Renal cortex interstitium (tissue), 11 donors: ENCODE results near the gene CCDC152. TPM values are rescaled to one million over a fixed set of nuclear protein-coding genes. Genes with fewer than 3 reads are reported as not detected.
A peak's percentile ranks its signal among the peaks of the same experiment; 100 is the strongest.

Experiments
- DNase-seq, 11 donors: peaks; one replicate each; pipeline ENCODE4 v3.0.0-alpha.2; 2013; ENCODE audit warnings: low read depth in 9 of 11, low spot score in 4 of 11; ENCODE audit errors: extremely low read depth in 1 of 11
- polyA plus RNA-seq, 3 donors: library from polyadenylated mRNA; unstranded; fragments of 120-200 nt; gene quantifications; one replicate each; pipeline ENCODE4 v1.2.1, GENCODE V29; 2013; ENCODE audit not compliant: insufficient read length in 3 of 3

CCDC152 gene
- polyA plus RNA-seq, 3 donors = 10.5 to 21.5 (median 15.7) TPM

DNA sequence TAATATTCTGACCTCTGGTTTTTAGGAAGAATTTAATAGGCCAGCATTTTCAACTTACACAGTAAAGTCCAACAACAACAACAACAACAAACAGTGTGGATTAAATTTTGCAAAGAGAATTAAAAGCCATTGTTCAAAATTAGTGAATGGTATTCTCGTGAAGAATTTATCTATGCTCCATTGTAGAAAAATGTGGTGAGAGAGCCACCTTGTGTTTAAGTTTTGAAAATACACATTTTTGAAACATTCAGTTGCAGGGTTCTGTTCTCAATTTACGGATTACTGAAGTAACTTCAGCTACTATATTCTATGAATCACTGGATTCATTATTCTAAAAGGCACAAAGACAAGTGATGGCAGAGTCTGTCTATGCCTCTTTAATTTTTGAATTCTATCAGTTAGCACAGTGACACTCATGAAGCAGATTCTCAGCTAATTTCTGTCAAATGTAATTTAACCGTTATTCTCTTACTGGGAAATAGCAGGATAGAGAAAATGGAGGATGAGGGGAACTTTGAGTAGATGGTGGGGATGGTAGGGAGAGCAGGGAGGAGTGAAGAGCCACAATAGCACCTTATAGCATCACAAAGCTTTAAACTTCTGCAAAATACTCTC is 11.0 kb downstream of the CCDC152 start:
- DNase-seq = peak in 3 of 11 donors; percentile 0 to 24 (median 14)

GRCh38 chr5:42768106-42768504 is 11.5 kb downstream of the CCDC152 start:
- DNase-seq = no peak

DNA sequence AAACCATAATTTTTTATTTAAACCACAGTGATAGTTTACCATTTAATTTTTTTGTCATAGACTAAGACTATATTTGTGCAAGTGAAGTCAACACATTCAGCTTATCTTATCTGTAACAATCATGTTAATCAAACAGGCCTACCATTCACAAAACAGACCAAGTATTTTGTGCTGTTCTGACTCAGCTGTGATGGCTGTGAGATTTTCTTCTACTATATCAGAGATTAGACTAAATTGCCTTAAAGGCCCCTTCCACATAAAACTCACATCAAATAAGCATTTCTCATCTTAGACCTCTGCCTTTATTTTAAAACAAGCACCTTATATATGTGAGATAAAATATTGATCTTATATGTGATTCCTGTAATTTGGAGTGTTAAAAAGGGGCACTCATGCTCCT is 13.4 kb downstream of the CCDC152 start:
- no peak for DNase-seq

DNA sequence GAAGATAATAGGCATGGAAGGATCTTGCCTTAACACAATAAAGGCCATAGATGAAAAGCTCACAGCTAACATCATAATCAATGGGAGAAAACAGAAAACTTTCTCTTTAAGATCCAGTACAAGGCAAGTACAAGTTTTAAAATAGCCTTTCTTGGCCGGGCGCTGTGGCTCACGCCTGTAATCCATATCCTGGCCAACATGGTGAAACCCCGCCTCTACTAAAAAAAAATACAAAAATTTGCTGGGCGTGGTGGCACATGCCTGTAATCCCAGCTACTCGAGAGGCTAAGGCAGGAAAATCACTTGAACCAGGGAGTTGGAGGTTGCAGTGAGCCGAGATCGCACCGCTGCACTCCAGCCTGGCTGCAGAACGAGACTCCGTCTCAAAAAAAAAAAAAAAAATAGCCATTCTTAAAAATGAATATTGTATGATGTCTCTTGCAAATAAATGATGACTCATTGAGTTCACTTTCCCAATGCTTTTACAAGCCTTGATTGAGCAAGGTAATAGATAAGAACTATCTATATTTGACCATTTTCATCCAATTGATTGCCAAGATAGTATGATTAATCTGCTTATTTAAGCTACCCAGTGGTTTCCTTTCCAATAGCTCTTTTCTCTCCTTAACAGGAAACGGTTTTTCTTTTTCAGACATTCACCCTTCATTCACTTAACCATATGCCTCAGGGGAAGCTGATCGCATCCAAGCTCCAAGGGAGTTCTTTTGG is 15.8 kb downstream of the CCDC152 start:
- DNase-seq = no peak

DNA sequence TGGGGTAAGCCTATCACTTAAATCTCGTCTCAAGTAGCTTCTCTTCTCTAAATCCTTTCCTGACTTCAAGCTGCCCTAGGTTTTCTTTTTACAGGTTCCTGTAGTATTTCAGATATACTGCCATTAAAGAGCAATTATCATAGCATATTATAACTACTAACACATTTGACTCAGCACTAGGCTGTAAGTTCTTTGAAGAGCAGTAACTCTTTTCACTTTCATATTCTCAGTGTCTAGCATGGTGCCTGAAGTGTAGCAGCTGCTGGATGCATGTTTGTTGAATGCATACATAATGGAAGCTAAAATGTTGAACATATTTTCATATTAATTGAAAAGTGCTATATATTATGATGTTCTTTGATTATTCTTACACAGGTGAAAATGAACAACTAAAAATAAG is 22.5 kb downstream of the CCDC152 start:
- DNase-seq = no peak

GRCh38 chr5:42781584-42781983 is 25.0 kb downstream of the CCDC152 start:
- no peak for DNase-seq

DNA sequence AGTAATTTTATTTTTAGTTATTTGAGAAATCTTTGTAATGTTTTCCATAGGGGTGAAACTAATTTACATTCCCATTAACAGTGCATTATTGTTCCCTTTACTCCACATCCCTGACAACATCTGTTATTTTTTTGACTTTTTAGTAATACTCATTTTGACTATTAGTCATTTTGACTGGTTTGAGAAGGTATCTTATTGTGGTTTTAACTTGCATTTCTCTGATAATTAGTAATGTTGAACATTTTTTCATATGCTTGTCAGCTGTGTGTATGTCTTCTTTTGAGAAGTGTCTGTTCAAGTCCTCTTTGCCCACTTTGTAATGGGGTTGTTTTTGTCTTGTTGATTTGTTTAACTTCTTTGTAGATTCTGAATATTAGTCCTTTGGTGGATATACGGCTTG is 27.5 kb downstream of the CCDC152 start:
- no peak for DNase-seq

DNA sequence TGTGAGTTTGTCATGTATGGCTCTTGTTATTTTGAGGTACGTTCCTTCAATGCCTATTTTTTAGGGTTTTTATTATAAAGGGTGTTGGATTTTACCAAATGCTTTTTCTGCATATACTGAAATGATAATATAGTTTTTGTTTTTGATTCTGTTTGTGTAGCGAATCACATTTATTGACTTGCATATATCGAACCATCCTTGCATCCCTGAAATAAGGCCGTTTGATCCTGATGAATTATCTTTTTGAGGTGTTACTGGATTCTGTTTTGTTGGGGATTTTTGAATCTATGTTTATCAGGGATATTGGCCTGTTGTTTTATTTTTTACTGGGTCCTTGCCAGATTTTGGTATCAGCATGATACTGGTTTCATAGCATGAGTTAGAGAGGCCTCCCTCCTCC is 29.1 kb downstream of the CCDC152 start:
- DNase-seq = no peak

GRCh38 chr5:42787073-42787472 is 30.5 kb downstream of the CCDC152 start:
- DNase-seq = no peak

GRCh38 chr5:42787845-42788244 is 31.2 kb downstream of the CCDC152 start:
- DNase-seq = no peak

DNA sequence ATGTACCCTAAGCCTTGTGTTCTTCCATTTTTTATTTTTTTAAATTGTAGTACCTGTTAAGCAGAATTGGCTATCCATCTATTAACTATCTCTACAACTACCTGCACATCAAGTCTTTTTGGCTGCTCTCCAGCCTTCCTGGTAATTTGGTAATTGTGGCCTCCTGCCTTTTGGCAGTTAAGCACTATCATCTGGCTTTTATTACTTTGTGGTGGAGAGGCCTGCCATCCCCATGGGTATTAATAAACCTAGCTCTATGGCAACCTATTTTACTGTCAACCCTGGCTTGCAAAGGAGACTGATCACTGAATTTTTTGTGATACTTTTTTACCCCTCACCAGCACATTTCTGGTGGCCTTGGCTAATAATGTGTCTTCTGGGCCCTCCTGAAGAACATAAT is 34.5 kb downstream of the CCDC152 start:
- no peak for DNase-seq

- no peak for DNase-seq
Observed at GRCh38 chr5:42798284-42799240, 41.9 kb downstream of the CCDC152 start.

GRCh38 chr5:42799241-42799608 is 42.6 kb downstream of the CCDC152 start:
- no peak for DNase-seq

GRCh38 chr5:42799668-42800114 is 43.1 kb downstream of the CCDC152 start:
- DNase-seq = no peak

GRCh38 chr5:42800748-42801330 is 44.2 kb downstream of the CCDC152 start:
- no peak for DNase-seq

- DNase-seq = no peak
Observed at GRCh38 chr5:42801516-42802166, 45.0 kb downstream of the CCDC152 start.

DNA sequence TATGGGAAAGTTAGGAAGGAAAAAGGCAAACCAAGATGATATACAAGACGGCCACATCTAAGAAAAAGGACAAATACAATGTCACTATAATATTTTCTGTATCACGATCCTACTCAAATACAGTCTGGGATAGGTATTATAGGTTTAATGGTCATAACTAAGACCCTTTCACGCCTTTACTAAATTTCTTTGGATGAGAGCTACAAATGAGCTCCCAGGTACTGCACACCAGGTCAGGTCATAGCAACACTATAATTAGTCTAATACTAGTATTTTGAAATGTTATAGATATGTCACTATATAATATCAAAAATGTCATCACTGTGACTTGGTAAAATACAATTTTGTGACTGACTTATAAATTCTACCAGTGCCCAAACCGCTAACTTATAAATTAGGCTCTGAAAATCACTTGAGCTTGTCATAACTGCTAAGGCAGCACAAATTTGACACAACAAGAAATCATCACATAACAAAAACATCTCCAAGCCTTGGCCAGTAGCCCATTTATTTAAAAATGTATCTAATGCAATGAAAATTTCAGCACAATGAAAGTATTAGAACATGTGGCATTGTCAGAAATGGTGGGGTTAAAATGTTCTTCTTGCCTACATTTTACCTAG is 48.2 kb downstream of the CCDC152 start:
- no peak for DNase-seq

DNA sequence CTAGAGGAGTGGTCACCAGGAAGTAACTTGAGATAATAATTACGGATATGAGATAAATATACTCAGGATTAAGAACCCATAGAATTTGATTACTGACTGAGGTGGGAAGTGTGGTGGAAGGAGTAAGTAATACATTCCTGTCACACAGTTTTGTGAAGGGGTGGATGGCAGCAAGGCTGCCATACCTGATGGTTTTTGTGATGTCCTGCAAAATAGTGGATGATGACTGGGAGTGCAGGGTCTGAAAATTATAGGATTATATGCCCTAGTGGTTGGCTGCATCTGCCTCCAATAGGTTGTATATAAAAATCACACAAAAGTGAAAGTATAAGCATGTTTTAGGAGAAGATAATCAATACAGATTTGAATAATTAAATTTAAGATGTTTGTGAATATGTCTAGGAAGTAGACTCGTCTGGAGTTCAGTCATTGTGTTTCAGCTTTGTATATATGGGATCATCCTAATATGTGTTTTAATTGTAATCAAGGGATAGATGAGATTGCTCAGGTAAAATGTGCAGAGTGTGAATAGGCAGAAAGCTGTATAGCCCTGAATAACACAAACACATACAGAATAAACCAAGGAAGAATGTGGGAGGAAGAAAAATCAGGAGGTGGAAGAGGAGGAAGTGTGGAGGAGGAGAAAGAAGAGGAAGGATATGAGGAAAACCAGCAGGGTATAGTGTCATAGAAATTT is 49.5 kb downstream of the CCDC152 start:
- DNase-seq = no peak
